Activated CD8-positive, alpha-beta memory T cell treated with anti-CD3 and anti-CD28 coated beads, Interleukin-2, amount 10 ng/mL, durations not matched to agents 7 days and 5 days (primary cell): ENCODE measurements around the gene ULK4. TPM values are rescaled to one million over a fixed set of nuclear protein-coding genes. Genes with fewer than 3 reads are reported as not detected.
"Not testable (repeated sequence)": the region's sequence is repeated elsewhere in the genome, so short reads cannot be mapped to it uniquely, and the experiment has no call there.

ENCODE experiments used
- ATAC-seq: fragments of 150-1000 bp; cut with Tn5 transposase; one replicate; pipeline ENCODE4 v1.10.0; 2021; ENCODE audit warnings: moderate library complexity
- CTCF ChIA-PET: fragments of 350-600 bp; sonication (Branson Sonifier 250); formaldehyde crosslinking; loops from one replicate; lab custom pipeline; 2021; ENCODE audit warnings: antibody characterized with exemption; lab: Charles Lee
- DNase-seq: peaks from one replicate; pipeline ENCODE4 v3.0.0-alpha.2; 2020
- H3K27ac Mint-ChIP-seq: one replicate; pipeline ENCODE4 v1.8.0; 2021; ENCODE audit warnings: mild to moderate bottlenecking, mixed read lengths
- H3K27me3 Mint-ChIP-seq: one replicate; pipeline ENCODE4 v1.8.0; 2021; ENCODE audit warnings: mixed read lengths
- H3K36me3 Mint-ChIP-seq: one replicate; pipeline ENCODE4 v1.8.0; 2021; ENCODE audit warnings: mild to moderate bottlenecking, mixed read lengths
- H3K4me1 Mint-ChIP-seq: one replicate; pipeline ENCODE4 v1.8.0; 2021; ENCODE audit warnings: mixed read lengths
- H3K4me3 Mint-ChIP-seq: one replicate; pipeline ENCODE4 v1.8.0; 2021; ENCODE audit warnings: mild to moderate bottlenecking, moderate library complexity, mixed read lengths
- H3K9me3 Mint-ChIP-seq: one replicate; pipeline ENCODE4 v1.8.0; 2022; ENCODE audit warnings: low read depth, mixed read lengths
- total RNA-seq, 2 experiments: library from RNA; stranded (reverse); gene quantifications; one replicate each; pipeline ENCODE4 v1.2.3, GENCODE V29; 2021

The ULK4 gene
- total RNA-seq, 2 experiments from 2014 or later: 9.5 to 13.3 TPM

- Mint-ChIP-seq H3K4me1 (no peaks in the 10 kb centered on the region), H3K9me3 (no peaks in the 10 kb centered on the region), H3K36me3 (peaks cover 2% of the 10 kb centered on the region), H3K27ac (no peak overlapping the region), H3K4me3 (no peak overlapping the region), H3K27me3 (no peaks in the 10 kb centered on the region)
- DNase-seq: no peak
- CTCF ChIA-PET: no interaction called here
- ATAC-seq: no peak
These were observed 260.7 kb downstream of the ULK4 start for GRCh38 chr3:41701191-41701698.

GRCh38 chr3:41700155-41700554, 261.7 kb downstream of the ULK4 start:
- H3K36me3 Mint-ChIP-seq: peaks cover 2% of the 10 kb centered on the region
- CTCF ChIA-PET: no interaction called here
- H3K27me3 Mint-ChIP-seq: no peaks in the 10 kb centered on the region
- no peak overlapping the region for H3K4me3 Mint-ChIP-seq
- ATAC-seq (no peak), DNase-seq (no peak)
- H3K27ac Mint-ChIP-seq: no peak overlapping the region
- no peaks in the 10 kb centered on the region for H3K4me1 Mint-ChIP-seq
- no peaks in the 10 kb centered on the region for H3K9me3 Mint-ChIP-seq

DNA sequence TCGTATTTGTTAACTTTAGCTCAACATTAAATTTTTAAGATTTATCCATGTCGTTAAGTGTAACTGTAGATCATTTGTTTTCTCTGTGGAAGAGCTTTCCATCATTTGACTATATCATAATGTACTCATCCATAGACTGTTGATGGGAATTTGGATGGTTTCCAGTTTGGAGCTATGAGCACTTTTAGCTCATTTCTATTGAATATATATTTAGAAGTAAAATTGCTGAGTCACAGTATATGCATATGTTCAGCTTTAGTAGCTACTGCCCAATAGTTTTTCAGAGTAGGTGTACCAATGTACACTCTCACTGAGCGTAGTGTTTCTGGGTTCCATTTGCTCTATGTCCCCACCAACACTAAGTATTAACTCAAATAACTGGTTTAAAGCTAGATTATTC, 263.0 kb downstream of the ULK4 start:
- no peak for DNase-seq
- CTCF ChIA-PET: no interaction called here
- Mint-ChIP-seq H3K9me3 (no peaks in the 10 kb centered on the region), H3K4me3 (no peak overlapping the region), H3K36me3 (peaks cover 2% of the 10 kb centered on the region), H3K27me3 (no peaks in the 10 kb centered on the region), H3K27ac (no peak overlapping the region), H3K4me1 (no peaks in the 10 kb centered on the region)
- ATAC-seq: no peak

DNA sequence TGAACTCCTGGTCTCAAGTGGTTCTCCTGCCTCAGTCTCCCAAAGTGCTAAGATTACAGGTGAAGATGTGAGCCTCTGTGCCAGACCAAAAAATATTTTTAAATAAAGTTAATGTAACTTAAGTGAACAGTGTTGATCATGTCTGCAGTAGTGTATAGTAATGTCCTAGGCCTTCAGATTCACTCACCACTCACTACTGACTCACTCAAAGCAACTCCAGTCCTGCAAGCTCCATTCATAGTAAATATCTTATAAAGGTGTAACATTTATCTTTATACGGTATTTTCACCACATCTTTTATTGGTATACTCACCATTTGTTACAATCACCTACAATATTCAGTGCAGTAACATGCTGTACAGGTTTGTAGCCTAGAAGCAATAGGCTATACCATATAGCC, 264.2 kb downstream of the ULK4 start:
- no peak for ATAC-seq
- DNase-seq: no peak
- Mint-ChIP-seq H3K4me3 (no peak overlapping the region), H3K27me3 (no peaks in the 10 kb centered on the region), H3K9me3 (no peaks in the 10 kb centered on the region), H3K4me1 (no peaks in the 10 kb centered on the region), H3K27ac (no peak overlapping the region), H3K36me3 (peaks cover 2% of the 10 kb centered on the region)
- CTCF ChIA-PET: no interaction called here

- H3K9me3 Mint-ChIP-seq, H3K4me1 Mint-ChIP-seq, CTCF ChIA-PET, H3K36me3 Mint-ChIP-seq, H3K27ac Mint-ChIP-seq, H3K27me3 Mint-ChIP-seq, DNase-seq, ATAC-seq, H3K4me3 Mint-ChIP-seq: not testable (repeated sequence)
These were observed 266.1 kb downstream of the ULK4 start for GRCh38 chr3:41695806-41696205.

DNA sequence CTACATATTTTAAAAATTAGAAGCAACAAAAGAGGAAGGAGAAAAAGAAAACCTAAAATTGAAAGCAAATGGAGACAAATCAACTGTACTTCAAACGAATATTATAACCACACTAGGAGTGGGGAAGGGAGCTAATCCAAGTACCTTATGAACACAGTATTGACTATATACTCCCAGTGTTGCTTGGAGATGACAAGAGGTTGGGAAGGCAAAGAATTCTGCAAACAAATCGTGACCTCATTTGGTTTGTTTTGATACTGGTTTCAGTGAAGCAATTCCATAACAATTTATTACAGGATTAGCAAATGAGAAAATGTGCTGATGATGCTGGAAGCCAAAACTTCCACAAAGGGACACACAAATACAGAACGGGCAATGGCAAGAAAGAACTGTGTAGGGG, 268.1 kb downstream of the ULK4 start:
- no peak overlapping the region for H3K27ac Mint-ChIP-seq

DNA sequence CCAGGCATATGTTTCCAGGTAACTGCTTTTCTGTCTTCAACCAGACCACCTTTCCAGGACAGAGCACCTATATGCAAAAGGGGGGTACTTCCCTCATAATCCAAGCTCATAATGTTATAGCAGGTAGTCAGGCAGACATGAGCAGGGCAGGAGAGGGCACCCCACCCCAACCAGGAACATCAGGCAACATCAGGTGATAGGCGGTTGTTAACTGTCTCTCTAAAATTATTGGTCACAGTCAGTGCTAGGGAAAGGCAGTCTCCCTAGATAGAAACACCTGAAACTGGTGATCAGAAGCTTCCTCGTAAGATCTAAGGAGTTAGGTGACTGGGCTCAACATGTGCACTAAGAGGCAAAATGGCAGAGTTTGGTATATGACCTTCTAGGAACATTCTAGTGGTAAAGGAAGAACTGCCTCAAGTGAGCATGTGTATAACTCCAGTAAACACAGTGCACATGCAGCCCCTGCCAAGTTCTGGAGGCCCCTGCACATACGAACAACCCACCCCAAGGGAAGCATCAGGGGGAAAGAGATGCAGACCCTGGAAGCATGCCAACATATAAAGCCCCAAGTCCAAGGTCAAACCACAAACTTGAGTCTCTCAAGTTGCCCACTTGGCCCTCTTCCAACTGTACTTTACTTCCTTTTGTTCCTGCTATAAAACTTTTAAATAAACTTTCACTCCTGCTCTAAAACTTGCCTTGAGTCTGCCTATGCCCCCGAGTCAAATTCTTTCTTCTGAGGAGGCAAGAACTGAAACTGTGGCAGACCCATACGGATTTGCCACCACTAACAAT, 270.9 kb downstream of the ULK4 start:
- Mint-ChIP-seq H3K9me3 (no peaks in the 10 kb centered on the region), H3K4me3 (no peak overlapping the region), H3K27ac (no peak overlapping the region), H3K4me1 (no peaks in the 10 kb centered on the region), H3K36me3 (no peaks in the 10 kb centered on the region), H3K27me3 (no peaks in the 10 kb centered on the region)
- ATAC-seq (no peak), DNase-seq (no peak)
- CTCF ChIA-PET: no interaction called here

More for the DNA sequence above, 268.1 kb downstream of the ULK4 start:
- H3K4me1 Mint-ChIP-seq: no peaks in the 10 kb centered on the region
- H3K9me3 Mint-ChIP-seq: no peaks in the 10 kb centered on the region
- no peaks in the 10 kb centered on the region for H3K36me3 Mint-ChIP-seq
- no peak overlapping the region for H3K4me3 Mint-ChIP-seq
- ATAC-seq (no peak), DNase-seq (no peak)
- CTCF ChIA-PET: no interaction called here
- no peaks in the 10 kb centered on the region for H3K27me3 Mint-ChIP-seq

DNA sequence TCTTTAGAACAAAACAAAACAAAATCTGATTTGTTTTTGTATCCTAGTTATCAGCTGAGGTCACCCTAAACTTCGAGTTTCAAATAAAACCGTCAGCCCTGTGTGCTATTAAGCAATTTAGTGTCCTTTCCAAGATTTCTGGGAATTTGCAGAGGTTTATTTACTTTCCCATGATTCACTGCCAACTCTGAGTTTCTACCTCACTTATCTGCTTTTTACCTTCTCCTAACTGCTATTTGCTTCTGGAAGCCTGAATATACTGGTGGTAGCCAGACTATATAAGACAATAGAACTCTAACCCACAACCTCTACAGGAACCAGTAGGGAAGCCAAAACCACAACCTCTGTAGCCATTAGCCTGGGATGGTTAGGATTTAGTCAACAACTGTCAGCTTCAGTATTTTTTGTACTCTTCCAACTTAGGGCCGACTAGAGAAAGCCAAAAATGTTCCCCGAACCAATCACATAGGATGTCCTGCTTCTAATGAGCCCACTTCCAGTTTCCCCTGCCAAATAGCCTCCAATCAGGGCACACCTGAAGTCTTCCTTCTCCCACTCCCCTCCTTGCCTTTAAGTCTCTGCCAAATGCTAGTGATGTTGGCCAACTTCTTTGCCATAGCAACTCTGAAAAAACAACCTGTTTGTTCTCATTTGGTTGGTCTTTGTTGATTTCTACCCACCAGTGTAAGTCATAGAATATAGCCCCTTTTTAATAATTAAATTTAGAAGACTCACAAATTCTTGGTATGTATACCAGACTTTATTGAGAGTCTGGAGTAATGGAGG, 273.1 kb downstream of the ULK4 start:
- DNase-seq (no peak), ATAC-seq (no peak)
- Mint-ChIP-seq H3K36me3 (no peaks in the 10 kb centered on the region), H3K9me3 (no peaks in the 10 kb centered on the region), H3K27me3 (no peaks in the 10 kb centered on the region), H3K27ac (no peak overlapping the region), H3K4me3 (no peak overlapping the region), H3K4me1 (no peaks in the 10 kb centered on the region)
- CTCF ChIA-PET: no interaction called here

GRCh38 chr3:41684797-41685735, 276.8 kb downstream of the ULK4 start:
- Mint-ChIP-seq H3K4me1 (no peaks in the 10 kb centered on the region), H3K36me3 (no peaks in the 10 kb centered on the region), H3K9me3 (no peaks in the 10 kb centered on the region), H3K27ac (no peak overlapping the region), H3K27me3 (no peaks in the 10 kb centered on the region), H3K4me3 (no peak overlapping the region)
- CTCF ChIA-PET: no interaction called here
- DNase-seq: no peak
- ATAC-seq: no peak

DNA sequence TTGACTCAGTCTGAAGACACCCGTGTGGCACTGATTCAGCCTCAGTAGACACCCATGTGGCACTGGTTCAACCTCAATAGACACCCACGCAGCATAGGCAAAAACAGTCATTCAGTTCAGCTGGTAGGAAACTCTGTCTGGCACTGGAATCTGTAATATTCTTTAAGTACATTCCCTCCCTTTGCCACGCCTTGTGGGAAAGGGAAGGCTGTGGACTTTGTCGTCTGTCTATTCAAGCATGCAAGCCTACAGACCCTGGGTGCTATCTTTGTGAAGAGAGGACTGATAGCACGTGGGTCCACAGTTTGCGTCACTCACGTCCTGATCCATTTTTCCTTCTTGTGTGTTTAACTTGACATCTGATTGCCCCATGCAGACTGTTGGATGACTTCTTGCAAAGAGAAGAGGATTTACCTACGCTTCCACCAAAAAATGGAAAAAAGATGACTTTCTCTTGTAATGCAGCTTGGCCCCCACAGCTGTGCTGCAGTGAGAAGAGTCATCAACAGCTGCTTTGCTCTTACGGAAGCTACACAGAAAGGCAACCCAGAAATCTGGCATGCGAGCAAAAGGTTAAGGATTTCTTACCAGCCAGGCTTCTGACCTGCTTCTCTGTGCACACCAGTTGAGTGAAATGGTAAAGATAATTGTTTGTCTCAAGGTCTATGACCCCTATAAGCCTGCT, 278.1 kb downstream of the ULK4 start:
- Mint-ChIP-seq H3K4me3 (no peak overlapping the region), H3K4me1 (no peaks in the 10 kb centered on the region), H3K36me3 (no peaks in the 10 kb centered on the region), H3K27ac (no peak overlapping the region), H3K9me3 (no peaks in the 10 kb centered on the region), H3K27me3 (no peaks in the 10 kb centered on the region)
- CTCF ChIA-PET: no interaction called here
- DNase-seq (no peak), ATAC-seq (no peak)

GRCh38 chr3:41682996-41683395, 278.9 kb downstream of the ULK4 start:
- H3K4me3 Mint-ChIP-seq: no peak overlapping the region
- DNase-seq (no peak), ATAC-seq (no peak)
- H3K4me1 Mint-ChIP-seq: no peaks in the 10 kb centered on the region
- H3K27me3 Mint-ChIP-seq: no peaks in the 10 kb centered on the region
- no peaks in the 10 kb centered on the region for H3K36me3 Mint-ChIP-seq
- CTCF ChIA-PET: no interaction called here
- H3K27ac Mint-ChIP-seq: no peak overlapping the region
- H3K9me3 Mint-ChIP-seq: no peaks in the 10 kb centered on the region

GRCh38 chr3:41682382-41682781, 279.5 kb downstream of the ULK4 start:
- Mint-ChIP-seq H3K4me3 (no peak overlapping the region), H3K4me1 (no peaks in the 10 kb centered on the region), H3K9me3 (no peaks in the 10 kb centered on the region), H3K27ac (no peak overlapping the region), H3K27me3 (no peaks in the 10 kb centered on the region), H3K36me3 (no peaks in the 10 kb centered on the region)
- ATAC-seq: no peak
- DNase-seq: no peak
- CTCF ChIA-PET: no interaction called here

DNA sequence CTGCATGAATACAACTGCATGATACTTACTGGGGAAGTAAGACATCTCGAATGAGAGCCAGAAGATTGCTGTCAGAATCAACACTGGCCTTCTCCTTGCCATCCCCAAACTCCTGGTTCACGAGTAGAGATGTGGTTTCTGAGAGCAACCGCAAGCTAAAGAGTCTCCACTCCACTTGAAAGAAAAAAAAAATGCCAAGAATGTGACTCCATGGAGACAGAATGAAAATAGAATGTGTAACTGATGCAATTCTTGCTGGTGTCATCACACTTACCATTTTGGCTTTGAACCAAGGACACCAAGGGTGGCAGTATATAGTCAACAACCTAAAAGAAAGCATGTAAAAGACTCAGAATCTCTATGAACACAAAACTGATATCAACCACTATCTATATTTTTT, 280.4 kb downstream of the ULK4 start:
- CTCF ChIA-PET: no interaction called here
- H3K27ac Mint-ChIP-seq: no peak overlapping the region
- no peaks in the 10 kb centered on the region for H3K36me3 Mint-ChIP-seq
- H3K4me1 Mint-ChIP-seq: no peaks in the 10 kb centered on the region
- H3K27me3 Mint-ChIP-seq: no peaks in the 10 kb centered on the region
- no peak overlapping the region for H3K4me3 Mint-ChIP-seq
- H3K9me3 Mint-ChIP-seq: no peaks in the 10 kb centered on the region
- no peak for DNase-seq
- no peak for ATAC-seq
